IMR-90 (cell line): ENCODE data around the gene DBH. TPM values are rescaled to one million over a fixed set of nuclear protein-coding genes. Genes with fewer than 3 reads are reported as not detected.

ENCODE experiments used
- ATAC-seq: fragments of 200-7000 bp; cut with Tn5 transposase; 2 replicates; pipeline ENCODE4 v1.9.1; 2020; ENCODE audit warnings: low read depth, mild to moderate bottlenecking, moderate library complexity
- BruUV-seq: library from RNA; stranded (reverse); fragments of 400-500 nt; replicated peaks from 2 replicates; lab custom pipeline; 2021; lab: Mats Ljungman, UMichigan
- CTCF ChIA-PET: fragments of 300-600 bp; formaldehyde crosslinking; extraction: SDS; loops from one replicate; lab custom pipeline; 2021; ENCODE audit warnings: antibody characterized with exemption; lab: Yijun Ruan, JAX
- POLR2A ChIA-PET: fragments of 300-600 bp; sonication (Branson Sonifier 250); formaldehyde crosslinking; loops from one replicate; lab custom pipeline; 2022; ENCODE audit warnings: antibody characterized with exemption; ENCODE audit not compliant: unreplicated experiment; lab: Charles Lee
- DNase-seq: peaks from one replicate; pipeline ENCODE4 v3.0.0; 2013
- H2AFZ ChIP-seq: replicated peaks from 2 replicates; pipeline ENCODE3; 2013; ENCODE audit warnings: low read length, mild to moderate bottlenecking; ENCODE audit not compliant: poor library complexity
- H2AK5ac ChIP-seq: 2 replicates; pipeline ENCODE4 v1.6.1; 2013; ENCODE audit warnings: low read depth, low read length, inconsistent platforms
- H2AK9ac ChIP-seq: replicated peaks from 2 replicates; pipeline ENCODE3; 2013; ENCODE audit warnings: mild to moderate bottlenecking, low read depth, low read length, moderate library complexity; ENCODE audit not compliant: poor library complexity
- H2BK120ac ChIP-seq: 2 replicates; pipeline ENCODE4 v1.6.1; 2013; ENCODE audit warnings: low read depth, low read length, inconsistent platforms
- H2BK15ac ChIP-seq: 3 replicates; pipeline ENCODE4 v1.6.1; 2013; ENCODE audit warnings: low read depth, low read length, inconsistent platforms
- H2BK20ac ChIP-seq: 2 replicates; pipeline ENCODE4 v1.6.1; 2013; ENCODE audit warnings: low read depth, mild to moderate bottlenecking, inconsistent platforms, low read length, moderate library complexity
- H2BK5ac ChIP-seq: 2 replicates; pipeline ENCODE4 v1.6.1; 2013; ENCODE audit warnings: mild to moderate bottlenecking, low read depth, low read length, inconsistent platforms; ENCODE audit not compliant: poor library complexity, severe bottlenecking
- H3K14ac ChIP-seq: replicated peaks from 2 replicates; pipeline ENCODE4 v1.6.1; 2013; ENCODE audit warnings: low read depth, low read length, inconsistent platforms
- H3K18ac ChIP-seq: 2 replicates; pipeline ENCODE4 v1.6.1; 2013; ENCODE audit warnings: low read depth, low read length, control low read depth
- H3K23ac ChIP-seq: 2 replicates; pipeline ENCODE4 v1.6.1; 2013; ENCODE audit warnings: low read depth, low read length, inconsistent platforms
- H3K27ac ChIP-seq: 2 replicates; pipeline ENCODE4 v1.5.1; 2013; ENCODE audit warnings: mild to moderate bottlenecking, control low read depth, low read length; ENCODE audit not compliant: insufficient read depth
- H3K27me3 ChIP-seq: 2 replicates; pipeline ENCODE4 v1.6.1; 2013; ENCODE audit warnings: low read length; ENCODE audit not compliant: control insufficient read depth, insufficient read depth
- H3K36me3 ChIP-seq: 2 replicates; pipeline ENCODE4 v1.6.1; 2013; ENCODE audit warnings: low read length, mixed read lengths; ENCODE audit not compliant: control insufficient read depth, insufficient read depth
- H3K4ac ChIP-seq: 2 replicates; pipeline ENCODE4 v1.6.1; 2013; ENCODE audit warnings: low read depth, low read length, inconsistent platforms
- H3K4me1 ChIP-seq: 2 replicates; pipeline ENCODE4 v1.6.1; 2013; ENCODE audit warnings: low read length, mixed read lengths; ENCODE audit not compliant: control insufficient read depth, insufficient read depth
- H3K4me2 ChIP-seq: 2 replicates; pipeline ENCODE4 v1.6.1; 2013; ENCODE audit warnings: low read depth, mild to moderate bottlenecking, control low read depth, low read length, moderate library complexity
- H3K4me3 ChIP-seq: 2 replicates; pipeline ENCODE4 v1.5.1; 2013; ENCODE audit warnings: low read depth, mild to moderate bottlenecking, control low read depth, low read length, moderate library complexity; ENCODE audit not compliant: insufficient read depth
- H3K56ac ChIP-seq: 2 replicates; pipeline ENCODE4 v1.6.1; 2013; ENCODE audit warnings: low read length, inconsistent platforms; ENCODE audit not compliant: insufficient read depth; ENCODE audit errors: extremely low read depth
- H3K79me1 ChIP-seq, 2 experiments: 2 replicates each; pipeline ENCODE4 v1.6.1; 2013; ENCODE audit warnings: low read length in 2 of 2, inconsistent platforms in 1 of 2, low read depth in 1 of 2
- H3K9ac ChIP-seq: 2 replicates; pipeline ENCODE4 v1.6.1; 2013; ENCODE audit warnings: low read depth, low read length, control low read depth
- H3K9me1 ChIP-seq: 2 replicates; pipeline ENCODE4 v1.6.1; 2013; ENCODE audit warnings: low read length, inconsistent platforms; ENCODE audit not compliant: insufficient read depth
- H3K9me3 ChIP-seq: 2 replicates; pipeline ENCODE4 v1.6.1; 2013; ENCODE audit warnings: low read length; ENCODE audit not compliant: control insufficient read depth, insufficient read depth
- H4K20me1 ChIP-seq: 2 replicates; pipeline ENCODE4 v1.6.1; 2013; ENCODE audit warnings: low read length, inconsistent platforms; ENCODE audit not compliant: insufficient read depth
- H4K5ac ChIP-seq: 2 replicates; pipeline ENCODE4 v1.6.1; 2013; ENCODE audit warnings: mild to moderate bottlenecking, low read depth, low read length, control low read depth
- H4K8ac ChIP-seq, 2 experiments: 2 replicates each; pipeline ENCODE4 v1.6.1; 2013; ENCODE audit warnings: low read depth in 2 of 2, low read length in 2 of 2, control low read depth in 1 of 2, inconsistent platforms in 1 of 2
- H4K91ac ChIP-seq: 2 replicates; pipeline ENCODE4 v1.6.1; 2013; ENCODE audit warnings: low read depth, low read length, inconsistent platforms; ENCODE audit not compliant: insufficient read depth
- BHLHE40 ChIP-seq: fragments of 150-350 bp; IDR thresholded peaks from 2 replicates; pipeline ENCODE4 v1.6.1; 2016; ENCODE audit warnings: mild to moderate bottlenecking, low read depth, low read length
- CEBPB ChIP-seq: IDR thresholded peaks from 2 replicates; pipeline ENCODE4 v1.6.1; 2012; ENCODE audit warnings: low read depth, low read length, improper control_type of control experiment
- CHD1 ChIP-seq: IDR thresholded peaks from 2 replicates; pipeline ENCODE4 v1.6.1; 2012; ENCODE audit warnings: low read depth, low read length, improper control_type of control experiment
- FOS ChIP-seq: fragments of 150-350 bp; IDR thresholded peaks from 2 replicates; pipeline ENCODE4 v1.6.1; 2016; ENCODE audit warnings: low read depth, low read length
- MAFK ChIP-seq: IDR thresholded peaks from 2 replicates; pipeline ENCODE4 v1.6.1; 2012; ENCODE audit warnings: low read depth, low read length, improper control_type of control experiment
- MAZ ChIP-seq: IDR thresholded peaks from 2 replicates; pipeline ENCODE4 v1.6.1; 2012; ENCODE audit warnings: low read depth, mild to moderate bottlenecking, low read length, improper control_type of control experiment, moderate library complexity, borderline replicate concordance
- MXI1 ChIP-seq: IDR thresholded peaks from 2 replicates; pipeline ENCODE4 v1.6.1; 2012; ENCODE audit warnings: low read depth, mild to moderate bottlenecking, low read length, moderate library complexity, borderline replicate concordance
- NFE2L2 ChIP-seq: fragments of 150-350 bp; IDR thresholded peaks from 2 replicates; pipeline ENCODE4 v1.6.1; 2016; ENCODE audit warnings: low read depth, mild to moderate bottlenecking, low read length
- POLR2A ChIP-seq: IDR thresholded peaks from 2 replicates; pipeline ENCODE4 v1.6.1; 2012; ENCODE audit warnings: mild to moderate bottlenecking, low read depth, low read length
- RAD21 ChIP-seq: IDR thresholded peaks from 2 replicates; pipeline ENCODE4 v1.6.1; 2012; ENCODE audit warnings: low read length, improper control_type of control experiment
- RCOR1 ChIP-seq: IDR thresholded peaks from 2 replicates; pipeline ENCODE4 v1.6.1; 2012; ENCODE audit warnings: mild to moderate bottlenecking, low read length, improper control_type of control experiment; ENCODE audit not compliant: insufficient replicate concordance
- RFX5 ChIP-seq: IDR thresholded peaks from 2 replicates; pipeline ENCODE4 v1.8.0; 2012; ENCODE audit warnings: low read depth, mild to moderate bottlenecking, low read length, moderate library complexity
- SMC3 ChIP-seq: fragments of 150-350 bp; IDR thresholded peaks from 2 replicates; pipeline ENCODE4 v1.6.1; 2016; ENCODE audit warnings: low read depth, mild to moderate bottlenecking, antibody characterized with exemption, low read length, moderate library complexity
- WGBS, 2 experiments: methylation state at CpG; one replicate each; pipeline versions ENCODE4 v1.1.5 to v1.1.7; 2013; ENCODE audit warnings: missing lambda C conversion rate in 2 of 2; ENCODE audit not compliant: insufficient read length in 1 of 2; ENCODE audit errors: extremely low coverage in 2 of 2; 5-methylcytosine and 5-hydroxymethylcytosine counted together
- dilution Hi-C: fragments of 300-500 bp; cut with HindIII; formaldehyde crosslinking; loops from one replicate; pipeline ENCODE4 v1.14.3; 2018; ENCODE audit warnings: low sequenced_read_pairs; ENCODE audit not compliant: unreplicated experiment
- in situ Hi-C: fragments of 300-500 bp; cut with MboI; formaldehyde crosslinking; loops from 3 replicates; pipeline ENCODE4 v1.14.3; 2019; ENCODE audit warnings: low sequenced_read_pairs, inconsistent platforms, mixed read lengths
- intact Hi-C: fragments of 100-400 bp; cut with micrococcal nuclease; formaldehyde crosslinking; loops from 2 replicates; pipeline ENCODE4 v1.10.0; 2022
- polyA plus RNA-seq, 3 experiments: library from polyadenylated mRNA; depleted of rRNA; stranded (reverse); fragments of >200 nt; gene quantifications; 2 replicates each; pipeline ENCODE4 v1.2.3, GENCODE V29; 2012; ENCODE audit warnings: low replicate concordance in 1 of 3
- total RNA-seq: library from RNA; depleted of rRNA; stranded (reverse); fragments of >200 nt; gene quantifications from 2 replicates; pipeline ENCODE4 v1.2.3, GENCODE V29; 2012
- TF ChIP-seq, protein P1 (sequence below): fragments of 150-350 bp; IDR thresholded peaks from 2 replicates; pipeline ENCODE4 v1.6.1; 2016; ENCODE audit warnings: low read depth, mild to moderate bottlenecking, low read length, moderate library complexity, borderline replicate concordance
- TF ChIP-seq, protein P2 (sequence below): fragments of 150-350 bp; IDR thresholded peaks from 2 replicates; pipeline ENCODE4 v1.6.1; 2017; ENCODE audit warnings: mild to moderate bottlenecking, antibody characterized with exemption, low read length, low read depth
- TF ChIP-seq, protein P3 (sequence below): conservative IDR thresholded peaks from 2 replicates; pipeline ENCODE4 v1.5.1; 2012; ENCODE audit warnings: mild to moderate bottlenecking, low read depth, low read length, improper control_type of control experiment

The DBH gene
- total and polyA plus RNA-seq, 2 of the 4 experiments (the other 2 are of a cell fraction), result not detected

DNA sequence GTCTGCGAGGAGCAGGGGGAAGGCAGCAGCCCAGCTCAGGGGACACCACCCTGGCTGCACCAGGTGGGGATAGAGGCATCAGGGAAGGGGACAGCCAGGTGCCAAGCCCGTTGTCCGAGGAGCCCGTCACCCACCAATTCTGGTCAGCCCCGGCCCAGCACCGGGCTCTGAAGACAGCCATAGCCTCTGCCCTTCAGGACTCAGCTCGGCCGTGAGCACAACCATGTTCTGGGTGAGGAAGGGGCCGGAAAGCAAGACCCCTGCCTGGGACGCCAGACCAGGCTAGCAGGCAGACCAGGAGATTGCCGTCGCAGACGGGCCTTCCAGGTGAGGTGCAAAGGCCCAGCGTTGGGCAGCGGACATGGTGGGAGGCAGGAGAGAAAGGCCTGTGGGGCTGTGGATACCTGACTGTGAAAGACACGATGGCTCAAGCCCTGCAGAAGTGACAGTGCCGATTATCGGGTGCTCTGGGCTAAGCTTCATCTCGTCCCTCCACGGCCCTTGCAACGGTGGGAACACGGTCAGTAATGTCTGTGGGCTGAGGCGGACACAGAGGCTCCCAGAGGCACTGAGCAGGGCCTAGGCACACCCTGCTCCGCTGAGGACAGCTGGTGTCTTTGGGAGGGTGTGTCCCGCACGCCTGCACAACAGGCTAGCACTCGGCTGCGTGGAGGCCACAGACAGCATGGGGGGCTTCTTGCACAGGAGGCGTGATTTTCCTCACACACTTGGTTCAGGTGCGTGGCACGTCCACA, 36.5 kb downstream of the DBH start:
- WGBS, 2 experiments, result 86% methylated on average over 12 of the region's 31 CpGs; no CpG with 5 or more reads in 1 of the 2 experiments
- POLR2A ChIA-PET, result no interaction called here
- Histone ChIP-seq H4K5ac (no peak overlapping the region), H4K91ac (no peak overlapping the region), H2BK15ac (no peak overlapping the region), H3K23ac (no peak overlapping the region), H2AFZ (no peak overlapping the region), H3K56ac (no peak overlapping the region), H2AK9ac (no peak overlapping the region), H2BK120ac (no peak overlapping the region), H3K9me1 (no peaks in the 10 kb centered on the region), H2BK20ac (no peak overlapping the region), H3K4ac (no peak overlapping the region), H3K4me3 (no peak overlapping the region), H3K9me3 (no peaks in the 10 kb centered on the region), H3K27ac (no peak overlapping the region), H3K14ac (no peak overlapping the region), H2AK5ac (no peak overlapping the region), H3K9ac (no peak overlapping the region), H4K20me1 (no peaks in the 10 kb centered on the region), H3K4me1 (no peaks in the 10 kb centered on the region), H2BK5ac (no peak overlapping the region), H4K8ac (no peak overlapping the region), H3K18ac (no peak overlapping the region), H3K36me3 (no peaks in the 10 kb centered on the region), H3K79me1 (no peaks in the 10 kb centered on the region), H3K27me3 (no peaks in the 10 kb centered on the region; the same call in 1 of the 2 replicates), H3K4me2 (no peak overlapping the region)
- TF ChIP-seq, protein P1, sequence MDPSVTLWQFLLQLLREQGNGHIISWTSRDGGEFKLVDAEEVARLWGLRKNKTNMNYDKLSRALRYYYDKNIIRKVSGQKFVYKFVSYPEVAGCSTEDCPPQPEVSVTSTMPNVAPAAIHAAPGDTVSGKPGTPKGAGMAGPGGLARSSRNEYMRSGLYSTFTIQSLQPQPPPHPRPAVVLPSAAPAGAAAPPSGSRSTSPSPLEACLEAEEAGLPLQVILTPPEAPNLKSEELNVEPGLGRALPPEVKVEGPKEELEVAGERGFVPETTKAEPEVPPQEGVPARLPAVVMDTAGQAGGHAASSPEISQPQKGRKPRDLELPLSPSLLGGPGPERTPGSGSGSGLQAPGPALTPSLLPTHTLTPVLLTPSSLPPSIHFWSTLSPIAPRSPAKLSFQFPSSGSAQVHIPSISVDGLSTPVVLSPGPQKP, result no peak
- TF ChIP-seq CHD1 (no peak), SMC3 (no peak), RCOR1 (no peak), RAD21 (no peak), CEBPB (no peak), MAFK (no peak), FOS (no peak), RFX5 (no peak), MXI1 (no peak), BHLHE40 (no peak), POLR2A (no peak), NFE2L2 (no peak), MAZ (no peak)
- TF ChIP-seq, protein P2, sequence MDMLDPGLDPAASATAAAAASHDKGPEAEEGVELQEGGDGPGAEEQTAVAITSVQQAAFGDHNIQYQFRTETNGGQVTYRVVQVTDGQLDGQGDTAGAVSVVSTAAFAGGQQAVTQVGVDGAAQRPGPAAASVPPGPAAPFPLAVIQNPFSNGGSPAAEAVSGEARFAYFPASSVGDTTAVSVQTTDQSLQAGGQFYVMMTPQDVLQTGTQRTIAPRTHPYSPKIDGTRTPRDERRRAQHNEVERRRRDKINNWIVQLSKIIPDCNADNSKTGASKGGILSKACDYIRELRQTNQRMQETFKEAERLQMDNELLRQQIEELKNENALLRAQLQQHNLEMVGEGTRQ, result no peak
- TF ChIP-seq, protein P3, sequence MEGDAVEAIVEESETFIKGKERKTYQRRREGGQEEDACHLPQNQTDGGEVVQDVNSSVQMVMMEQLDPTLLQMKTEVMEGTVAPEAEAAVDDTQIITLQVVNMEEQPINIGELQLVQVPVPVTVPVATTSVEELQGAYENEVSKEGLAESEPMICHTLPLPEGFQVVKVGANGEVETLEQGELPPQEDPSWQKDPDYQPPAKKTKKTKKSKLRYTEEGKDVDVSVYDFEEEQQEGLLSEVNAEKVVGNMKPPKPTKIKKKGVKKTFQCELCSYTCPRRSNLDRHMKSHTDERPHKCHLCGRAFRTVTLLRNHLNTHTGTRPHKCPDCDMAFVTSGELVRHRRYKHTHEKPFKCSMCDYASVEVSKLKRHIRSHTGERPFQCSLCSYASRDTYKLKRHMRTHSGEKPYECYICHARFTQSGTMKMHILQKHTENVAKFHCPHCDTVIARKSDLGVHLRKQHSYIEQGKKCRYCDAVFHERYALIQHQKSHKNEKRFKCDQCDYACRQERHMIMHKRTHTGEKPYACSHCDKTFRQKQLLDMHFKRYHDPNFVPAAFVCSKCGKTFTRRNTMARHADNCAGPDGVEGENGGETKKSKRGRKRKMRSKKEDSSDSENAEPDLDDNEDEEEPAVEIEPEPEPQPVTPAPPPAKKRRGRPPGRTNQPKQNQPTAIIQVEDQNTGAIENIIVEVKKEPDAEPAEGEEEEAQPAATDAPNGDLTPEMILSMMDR, result no peak
- CTCF ChIA-PET, result no interaction called here
- dilution Hi-C loops (no loop called here), intact Hi-C loops (no loop called here), in situ Hi-C loops (no loop called here)
- ATAC-seq, result no peak
- no TSS peak for BruUV-seq
- no peak for DNase-seq
